ENCODE data around the gene TMEM176A.

The TMEM176A gene

DNA sequence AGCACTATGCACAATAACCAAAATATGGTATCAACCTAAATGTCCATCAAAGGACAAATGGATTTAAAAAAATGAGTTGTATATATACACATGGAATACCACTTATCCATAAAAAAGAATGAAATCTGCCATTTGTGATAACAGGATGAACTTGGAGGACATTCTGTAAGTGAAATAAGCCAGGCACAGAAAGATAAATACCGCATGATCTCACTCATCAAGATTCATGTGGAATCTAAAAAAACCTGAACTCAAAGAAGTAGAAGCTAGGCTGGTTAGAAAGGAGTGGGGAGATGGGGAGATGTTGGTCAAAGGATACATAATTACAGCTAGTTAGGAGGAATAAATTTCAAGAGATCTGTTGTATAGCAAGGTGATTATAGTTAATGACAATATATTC lies 34.5 kb downstream of the TMEM176A start:
- TF ChIP-seq, protein P1, sequence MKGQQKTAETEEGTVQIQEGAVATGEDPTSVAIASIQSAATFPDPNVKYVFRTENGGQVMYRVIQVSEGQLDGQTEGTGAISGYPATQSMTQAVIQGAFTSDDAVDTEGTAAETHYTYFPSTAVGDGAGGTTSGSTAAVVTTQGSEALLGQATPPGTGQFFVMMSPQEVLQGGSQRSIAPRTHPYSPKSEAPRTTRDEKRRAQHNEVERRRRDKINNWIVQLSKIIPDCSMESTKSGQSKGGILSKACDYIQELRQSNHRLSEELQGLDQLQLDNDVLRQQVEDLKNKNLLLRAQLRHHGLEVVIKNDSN (IDR thresholded peaks at IDR 0.05): no peak
- no peak for TF ChIP-seq CREB1 (IDR thresholded peaks at IDR 0.05; ENCODE audit: low read depth)
- TF ChIP-seq, protein P2, sequence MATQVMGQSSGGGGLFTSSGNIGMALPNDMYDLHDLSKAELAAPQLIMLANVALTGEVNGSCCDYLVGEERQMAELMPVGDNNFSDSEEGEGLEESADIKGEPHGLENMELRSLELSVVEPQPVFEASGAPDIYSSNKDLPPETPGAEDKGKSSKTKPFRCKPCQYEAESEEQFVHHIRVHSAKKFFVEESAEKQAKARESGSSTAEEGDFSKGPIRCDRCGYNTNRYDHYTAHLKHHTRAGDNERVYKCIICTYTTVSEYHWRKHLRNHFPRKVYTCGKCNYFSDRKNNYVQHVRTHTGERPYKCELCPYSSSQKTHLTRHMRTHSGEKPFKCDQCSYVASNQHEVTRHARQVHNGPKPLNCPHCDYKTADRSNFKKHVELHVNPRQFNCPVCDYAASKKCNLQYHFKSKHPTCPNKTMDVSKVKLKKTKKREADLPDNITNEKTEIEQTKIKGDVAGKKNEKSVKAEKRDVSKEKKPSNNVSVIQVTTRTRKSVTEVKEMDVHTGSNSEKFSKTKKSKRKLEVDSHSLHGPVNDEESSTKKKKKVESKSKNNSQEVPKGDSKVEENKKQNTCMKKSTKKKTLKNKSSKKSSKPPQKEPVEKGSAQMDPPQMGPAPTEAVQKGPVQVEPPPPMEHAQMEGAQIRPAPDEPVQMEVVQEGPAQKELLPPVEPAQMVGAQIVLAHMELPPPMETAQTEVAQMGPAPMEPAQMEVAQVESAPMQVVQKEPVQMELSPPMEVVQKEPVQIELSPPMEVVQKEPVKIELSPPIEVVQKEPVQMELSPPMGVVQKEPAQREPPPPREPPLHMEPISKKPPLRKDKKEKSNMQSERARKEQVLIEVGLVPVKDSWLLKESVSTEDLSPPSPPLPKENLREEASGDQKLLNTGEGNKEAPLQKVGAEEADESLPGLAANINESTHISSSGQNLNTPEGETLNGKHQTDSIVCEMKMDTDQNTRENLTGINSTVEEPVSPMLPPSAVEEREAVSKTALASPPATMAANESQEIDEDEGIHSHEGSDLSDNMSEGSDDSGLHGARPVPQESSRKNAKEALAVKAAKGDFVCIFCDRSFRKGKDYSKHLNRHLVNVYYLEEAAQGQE (IDR thresholded peaks at IDR 0.05; ENCODE audit: low read depth): no peak
- TF ChIP-seq TCF12 (IDR thresholded peaks at IDR 0.05; ENCODE audit: low read depth): no peak

DNA sequence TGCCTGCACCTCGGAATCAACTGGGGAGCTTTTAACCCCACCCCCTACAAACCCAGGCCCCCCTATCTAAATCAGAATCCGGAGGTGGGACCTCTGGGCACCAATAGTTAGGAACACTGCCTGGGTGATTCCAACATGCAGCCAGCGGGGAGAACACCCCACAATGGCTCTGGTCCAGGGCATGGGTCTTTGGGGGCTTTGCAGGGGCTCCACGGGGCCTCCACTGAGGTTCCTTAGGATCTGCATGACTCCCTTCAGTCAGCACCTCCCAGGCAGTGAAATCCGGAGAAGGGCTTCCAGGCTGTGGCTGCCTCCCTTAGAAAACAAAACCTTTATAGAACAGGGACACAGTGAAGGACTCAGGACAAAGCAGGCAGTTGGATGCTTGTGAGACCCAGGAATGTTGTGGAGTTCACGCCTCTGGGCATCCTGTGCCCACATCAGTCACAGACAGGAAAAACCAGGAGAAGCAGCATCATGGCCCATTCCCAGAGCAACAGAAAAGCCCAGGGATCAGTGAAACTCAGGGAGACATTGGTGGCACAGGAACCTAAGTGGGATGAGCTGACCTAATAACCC lies 35.2 kb downstream of the TMEM176A start:
- TF ChIP-seq TAF1 (IDR thresholded peaks at IDR 0.05; ENCODE audit: low read depth): no peak
- no peak for TF ChIP-seq CREB1 (IDR thresholded peaks at IDR 0.05; ENCODE audit: low read depth)
- TF ChIP-seq, protein P3, sequence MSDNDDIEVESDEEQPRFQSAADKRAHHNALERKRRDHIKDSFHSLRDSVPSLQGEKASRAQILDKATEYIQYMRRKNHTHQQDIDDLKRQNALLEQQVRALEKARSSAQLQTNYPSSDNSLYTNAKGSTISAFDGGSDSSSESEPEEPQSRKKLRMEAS (IDR thresholded peaks at IDR 0.05): no peak
- no peak for TF ChIP-seq FOXM1 (IDR thresholded peaks at IDR 0.05; ENCODE audit: borderline replicate concordance, low read depth)
- TF ChIP-seq TCF12 (IDR thresholded peaks at IDR 0.05; ENCODE audit: low read depth): no peak
- no peak for TF ChIP-seq TEAD4 (IDR thresholded peaks at IDR 0.05)
- no peak for TF ChIP-seq CEBPB (IDR thresholded peaks at IDR 0.05)
- no peak for TF ChIP-seq ZBTB7A (IDR thresholded peaks at IDR 0.05; ENCODE audit: low read depth)
- no peak for TF ChIP-seq EP300 (IDR thresholded peaks at IDR 0.05; ENCODE audit: borderline replicate concordance)
- TF ChIP-seq, protein P2 (IDR thresholded peaks at IDR 0.05; ENCODE audit: low read depth): no peak
- no peak for TF ChIP-seq RAD21 (IDR thresholded peaks at IDR 0.05; ENCODE audit: low read depth)
- no peak for TF ChIP-seq NFIC (IDR thresholded peaks at IDR 0.05)
- TF ChIP-seq, protein P1 (IDR thresholded peaks at IDR 0.05): no peak
- no peak for TF ChIP-seq YY1 (IDR thresholded peaks at IDR 0.05; ENCODE audit: low read depth)
- TF ChIP-seq EGR1 (IDR thresholded peaks at IDR 0.05): no peak

DNA sequence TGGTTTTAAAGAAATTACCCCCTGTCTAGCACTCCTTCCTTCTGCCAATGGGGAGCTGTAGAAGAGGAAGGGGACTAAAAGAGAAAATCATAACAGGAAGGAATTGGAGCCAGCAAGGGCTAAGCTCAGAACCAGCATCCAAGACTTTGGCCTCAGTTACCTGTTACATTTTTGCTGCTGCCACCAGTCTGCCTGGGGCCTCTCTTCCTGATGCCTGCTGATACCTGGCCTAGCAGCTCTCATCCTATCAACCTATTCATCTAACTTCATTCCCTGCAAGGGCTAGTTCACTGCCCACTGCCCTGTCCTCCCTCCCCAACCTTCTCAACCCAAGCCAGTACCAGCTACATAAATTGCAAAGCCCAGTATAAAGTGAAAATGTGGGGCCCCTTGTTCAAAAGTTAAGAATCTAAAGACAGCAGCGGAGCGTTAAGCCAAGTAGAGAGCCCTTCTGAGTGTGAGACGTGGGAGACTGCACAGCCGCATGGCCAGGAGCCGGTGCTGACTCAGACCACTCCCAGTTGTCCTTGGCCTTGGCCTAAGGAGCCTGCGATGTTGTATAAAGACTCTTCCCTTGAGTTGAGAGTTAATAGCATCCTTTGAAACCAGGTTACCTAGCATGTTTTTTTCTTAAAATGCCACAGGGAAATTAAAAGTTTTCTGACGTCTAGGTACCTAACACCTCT lies 38.5 kb downstream of the TMEM176A start:
- TF ChIP-seq, protein P2 (IDR thresholded peaks at IDR 0.05; ENCODE audit: low read depth): no peak
- TF ChIP-seq TCF12 (IDR thresholded peaks at IDR 0.05; ENCODE audit: low read depth) (no peak), TEAD4 (IDR thresholded peaks at IDR 0.05) (no peak), CEBPB (IDR thresholded peaks at IDR 0.05) (no peak), CREB1 (IDR thresholded peaks at IDR 0.05; ENCODE audit: low read depth) (no peak), EGR1 (IDR thresholded peaks at IDR 0.05) (no peak), TAF1 (IDR thresholded peaks at IDR 0.05; ENCODE audit: low read depth) (no peak), FOXM1 (IDR thresholded peaks at IDR 0.05; ENCODE audit: borderline replicate concordance, low read depth) (no peak), EP300 (IDR thresholded peaks at IDR 0.05; ENCODE audit: borderline replicate concordance) (no peak), RAD21 (IDR thresholded peaks at IDR 0.05; ENCODE audit: low read depth) (no peak), ZBTB7A (IDR thresholded peaks at IDR 0.05; ENCODE audit: low read depth) (no peak), NFIC (IDR thresholded peaks at IDR 0.05) (no peak), YY1 (IDR thresholded peaks at IDR 0.05; ENCODE audit: low read depth) (no peak)
- TF ChIP-seq, protein P3 (IDR thresholded peaks at IDR 0.05): no peak
- TF ChIP-seq, protein P1 (IDR thresholded peaks at IDR 0.05): no peak

DNA sequence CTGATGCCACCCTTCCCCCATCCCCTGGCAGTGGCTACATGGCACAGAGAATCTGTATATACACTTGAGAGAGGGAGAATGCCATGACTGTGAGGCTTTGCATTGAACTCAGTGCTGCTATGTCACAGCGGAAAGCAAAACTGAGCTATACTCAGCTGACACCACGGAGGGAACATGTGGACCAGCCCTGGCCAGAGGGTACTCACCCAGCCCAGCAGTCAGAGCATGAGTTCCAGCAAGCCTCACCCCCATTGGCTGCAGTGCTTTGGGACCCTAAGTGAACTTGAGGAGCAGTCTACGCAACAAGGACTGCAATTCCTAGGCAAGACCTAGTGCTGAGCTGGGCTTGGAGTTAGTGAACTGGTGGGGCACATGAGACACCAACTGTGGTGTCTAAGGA lies 41.4 kb downstream of the TMEM176A start:
- TF ChIP-seq, protein P3 (IDR thresholded peaks at IDR 0.05): no peak
- TF ChIP-seq NFIC (IDR thresholded peaks at IDR 0.05) (no peak), TAF1 (IDR thresholded peaks at IDR 0.05; ENCODE audit: low read depth) (no peak), YY1 (IDR thresholded peaks at IDR 0.05; ENCODE audit: low read depth) (no peak), EP300 (IDR thresholded peaks at IDR 0.05; ENCODE audit: borderline replicate concordance) (no peak), CREB1 (IDR thresholded peaks at IDR 0.05; ENCODE audit: low read depth) (no peak), EGR1 (IDR thresholded peaks at IDR 0.05) (no peak), FOXM1 (IDR thresholded peaks at IDR 0.05; ENCODE audit: borderline replicate concordance, low read depth) (no peak), RAD21 (IDR thresholded peaks at IDR 0.05; ENCODE audit: low read depth) (no peak), TCF12 (IDR thresholded peaks at IDR 0.05; ENCODE audit: low read depth) (no peak), CEBPB (IDR thresholded peaks at IDR 0.05) (no peak), TEAD4 (IDR thresholded peaks at IDR 0.05) (no peak)
- TF ChIP-seq, protein P2 (IDR thresholded peaks at IDR 0.05; ENCODE audit: low read depth): no peak
- TF ChIP-seq, protein P1 (IDR thresholded peaks at IDR 0.05): no peak
